ENCODE measurements around the gene JMJD4.

- no peak for TF ChIP-seq POLR2AphosphoS5 (IDR thresholded peaks at IDR 0.05; ENCODE audit: low read depth, low read length)
- no peak for TF ChIP-seq POLR2A (IDR thresholded peaks at IDR 0.05; ENCODE audit: low read depth, low read length)
- no peak for TF ChIP-seq TAF1 (IDR thresholded peaks at IDR 0.05; ENCODE audit: low read depth, low read length)
- TF ChIP-seq SPI1 (IDR thresholded peaks at IDR 0.05; ENCODE audit: low read depth, low read length) = no peak
- no peak for TF ChIP-seq POU2F2 (IDR thresholded peaks at IDR 0.05; ENCODE audit: low read depth, low read length)
- no peak for TF ChIP-seq PAX5 (IDR thresholded peaks at IDR 0.05; ENCODE audit: insufficient read depth, low read length, severe bottlenecking)
Observed at GRCh38 chr1:227735539-227736285, 610 bp upstream of the JMJD4 start.
